Measurements from ENCODE around the gene CRTAC1. TPM values are rescaled to one million over a fixed set of nuclear protein-coding genes. Genes with fewer than 3 reads are reported as not detected.

CRTAC1 gene
- total and polyA plus RNA-seq, 4 donors = 0.14 to 0.33 (median 0.26) TPM

DNA sequence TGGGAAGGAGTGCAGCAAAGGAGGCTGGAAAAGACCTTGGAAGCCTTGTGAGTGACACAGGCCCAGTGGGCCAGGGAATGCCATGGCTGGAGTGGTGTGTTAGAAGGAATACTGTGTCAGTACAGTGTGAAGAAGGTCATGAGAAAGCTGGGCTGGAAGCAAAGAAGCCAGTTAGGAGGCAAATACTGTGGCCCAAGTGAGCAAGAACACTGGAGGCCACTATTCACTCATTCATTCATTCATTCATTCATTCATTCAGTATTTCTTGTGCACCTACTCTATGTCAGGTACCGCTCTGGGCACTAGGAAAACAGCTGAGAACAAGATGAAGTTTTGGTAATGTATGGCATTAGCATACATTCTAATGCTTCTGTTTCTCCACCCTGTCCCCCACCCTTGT is 9.6 kb downstream of the CRTAC1 start (continued):
- TF ChIP-seq EGR1 (IDR thresholded peaks at IDR 0.05; ENCODE audit: low read depth in 2 of 2) (no peak), NR2F2 (IDR thresholded peaks at IDR 0.05) (no peak), HNF4G (IDR thresholded peaks at IDR 0.05) (no peak)
- TF ChIP-seq, protein P1, sequence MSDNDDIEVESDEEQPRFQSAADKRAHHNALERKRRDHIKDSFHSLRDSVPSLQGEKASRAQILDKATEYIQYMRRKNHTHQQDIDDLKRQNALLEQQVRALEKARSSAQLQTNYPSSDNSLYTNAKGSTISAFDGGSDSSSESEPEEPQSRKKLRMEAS (IDR thresholded peaks at IDR 0.05) = no peak

DNA sequence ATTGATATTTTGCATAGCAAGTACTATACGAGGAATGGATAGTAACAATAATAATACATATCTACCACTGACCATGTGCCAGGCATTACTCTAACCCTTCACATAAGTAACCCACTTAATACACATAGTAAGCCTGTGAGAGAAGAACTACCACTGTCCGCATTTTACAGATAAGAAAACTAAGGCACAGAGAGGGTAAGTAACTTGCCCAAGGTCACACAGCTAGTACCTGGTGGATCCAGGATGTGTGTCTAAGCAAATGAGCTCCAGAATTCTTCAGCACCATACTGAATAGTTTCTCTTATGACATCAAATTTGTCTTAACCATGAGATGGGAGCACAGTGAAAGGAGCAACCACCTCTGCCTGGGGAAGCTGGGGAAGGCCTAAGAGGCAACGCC is 10.2 kb downstream of the CRTAC1 start:
- Histone ChIP-seq H3K36me3 (ENCODE audit: control insufficient read depth in 4 of 4, insufficient read depth in 3 of 4, low read depth in 1 of 4, low read length in 3 of 4) (no peaks in the 10 kb centered on the region), H3K27ac (ENCODE audit: low read depth in 1 of 2, low read length in 2 of 2) (no peak overlapping the region), H3K4me3 (ENCODE audit: low read depth in 1 of 3, low read length in 3 of 3) (no peak overlapping the region), H3K27me3 (ENCODE audit: control insufficient read depth in 4 of 4, insufficient read depth in 4 of 4, low read length in 3 of 4) (peaks cover 0 to 4% (median 1%) of the 10 kb centered on the region in 4 donors), H3K9me3 (ENCODE audit: control insufficient read depth in 4 of 4, low read length in 3 of 4) (no peaks in the 10 kb centered on the region), H3K9ac (ENCODE audit: low read depth in 1 of 2, low read length in 2 of 2) (no peak overlapping the region), H3K4me1 (ENCODE audit: control insufficient read depth in 4 of 4, insufficient read depth in 4 of 4, low read length in 3 of 4) (no peaks in the 10 kb centered on the region)
- no peak for DNase-seq (ENCODE audit: low spot score)
- whole genome bisulfite sequencing = 88% methylated on average over 3 of the region's 3 CpGs
- TF ChIP-seq FOXA1 (IDR thresholded peaks at IDR 0.05) (no peak), SP1 (IDR thresholded peaks at IDR 0.05) (no peak), GABPA (IDR thresholded peaks at IDR 0.05 in 1 of 2, conservative IDR thresholded peaks at IDR 0.05 in 1 of 2) (no peak), RXRA (IDR thresholded peaks at IDR 0.05) (no peak), HNF4G (IDR thresholded peaks at IDR 0.05) (no peak), FOXA2 (IDR thresholded peaks at IDR 0.05) (no peak), RAD21 (IDR thresholded peaks at IDR 0.05) (no peak), NR2F2 (IDR thresholded peaks at IDR 0.05) (no peak), EGR1 (IDR thresholded peaks at IDR 0.05; ENCODE audit: low read depth in 2 of 2) (no peak), HNF4A (conservative IDR thresholded peaks at IDR 0.05) (no peak), TAF1 (conservative IDR thresholded peaks at IDR 0.05) (no peak)
- TF ChIP-seq, protein P2, sequence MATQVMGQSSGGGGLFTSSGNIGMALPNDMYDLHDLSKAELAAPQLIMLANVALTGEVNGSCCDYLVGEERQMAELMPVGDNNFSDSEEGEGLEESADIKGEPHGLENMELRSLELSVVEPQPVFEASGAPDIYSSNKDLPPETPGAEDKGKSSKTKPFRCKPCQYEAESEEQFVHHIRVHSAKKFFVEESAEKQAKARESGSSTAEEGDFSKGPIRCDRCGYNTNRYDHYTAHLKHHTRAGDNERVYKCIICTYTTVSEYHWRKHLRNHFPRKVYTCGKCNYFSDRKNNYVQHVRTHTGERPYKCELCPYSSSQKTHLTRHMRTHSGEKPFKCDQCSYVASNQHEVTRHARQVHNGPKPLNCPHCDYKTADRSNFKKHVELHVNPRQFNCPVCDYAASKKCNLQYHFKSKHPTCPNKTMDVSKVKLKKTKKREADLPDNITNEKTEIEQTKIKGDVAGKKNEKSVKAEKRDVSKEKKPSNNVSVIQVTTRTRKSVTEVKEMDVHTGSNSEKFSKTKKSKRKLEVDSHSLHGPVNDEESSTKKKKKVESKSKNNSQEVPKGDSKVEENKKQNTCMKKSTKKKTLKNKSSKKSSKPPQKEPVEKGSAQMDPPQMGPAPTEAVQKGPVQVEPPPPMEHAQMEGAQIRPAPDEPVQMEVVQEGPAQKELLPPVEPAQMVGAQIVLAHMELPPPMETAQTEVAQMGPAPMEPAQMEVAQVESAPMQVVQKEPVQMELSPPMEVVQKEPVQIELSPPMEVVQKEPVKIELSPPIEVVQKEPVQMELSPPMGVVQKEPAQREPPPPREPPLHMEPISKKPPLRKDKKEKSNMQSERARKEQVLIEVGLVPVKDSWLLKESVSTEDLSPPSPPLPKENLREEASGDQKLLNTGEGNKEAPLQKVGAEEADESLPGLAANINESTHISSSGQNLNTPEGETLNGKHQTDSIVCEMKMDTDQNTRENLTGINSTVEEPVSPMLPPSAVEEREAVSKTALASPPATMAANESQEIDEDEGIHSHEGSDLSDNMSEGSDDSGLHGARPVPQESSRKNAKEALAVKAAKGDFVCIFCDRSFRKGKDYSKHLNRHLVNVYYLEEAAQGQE (IDR thresholded peaks at IDR 0.05) = no peak
- TF ChIP-seq, protein P3, sequence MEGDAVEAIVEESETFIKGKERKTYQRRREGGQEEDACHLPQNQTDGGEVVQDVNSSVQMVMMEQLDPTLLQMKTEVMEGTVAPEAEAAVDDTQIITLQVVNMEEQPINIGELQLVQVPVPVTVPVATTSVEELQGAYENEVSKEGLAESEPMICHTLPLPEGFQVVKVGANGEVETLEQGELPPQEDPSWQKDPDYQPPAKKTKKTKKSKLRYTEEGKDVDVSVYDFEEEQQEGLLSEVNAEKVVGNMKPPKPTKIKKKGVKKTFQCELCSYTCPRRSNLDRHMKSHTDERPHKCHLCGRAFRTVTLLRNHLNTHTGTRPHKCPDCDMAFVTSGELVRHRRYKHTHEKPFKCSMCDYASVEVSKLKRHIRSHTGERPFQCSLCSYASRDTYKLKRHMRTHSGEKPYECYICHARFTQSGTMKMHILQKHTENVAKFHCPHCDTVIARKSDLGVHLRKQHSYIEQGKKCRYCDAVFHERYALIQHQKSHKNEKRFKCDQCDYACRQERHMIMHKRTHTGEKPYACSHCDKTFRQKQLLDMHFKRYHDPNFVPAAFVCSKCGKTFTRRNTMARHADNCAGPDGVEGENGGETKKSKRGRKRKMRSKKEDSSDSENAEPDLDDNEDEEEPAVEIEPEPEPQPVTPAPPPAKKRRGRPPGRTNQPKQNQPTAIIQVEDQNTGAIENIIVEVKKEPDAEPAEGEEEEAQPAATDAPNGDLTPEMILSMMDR (IDR thresholded peaks at IDR 0.05; ENCODE audit: low read depth, low read length, missing input control) = no peak
- TF ChIP-seq, protein P4, sequence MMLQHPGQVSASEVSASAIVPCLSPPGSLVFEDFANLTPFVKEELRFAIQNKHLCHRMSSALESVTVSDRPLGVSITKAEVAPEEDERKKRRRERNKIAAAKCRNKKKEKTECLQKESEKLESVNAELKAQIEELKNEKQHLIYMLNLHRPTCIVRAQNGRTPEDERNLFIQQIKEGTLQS (IDR thresholded peaks at IDR 0.05) = no peak
- TF ChIP-seq, protein P5, sequence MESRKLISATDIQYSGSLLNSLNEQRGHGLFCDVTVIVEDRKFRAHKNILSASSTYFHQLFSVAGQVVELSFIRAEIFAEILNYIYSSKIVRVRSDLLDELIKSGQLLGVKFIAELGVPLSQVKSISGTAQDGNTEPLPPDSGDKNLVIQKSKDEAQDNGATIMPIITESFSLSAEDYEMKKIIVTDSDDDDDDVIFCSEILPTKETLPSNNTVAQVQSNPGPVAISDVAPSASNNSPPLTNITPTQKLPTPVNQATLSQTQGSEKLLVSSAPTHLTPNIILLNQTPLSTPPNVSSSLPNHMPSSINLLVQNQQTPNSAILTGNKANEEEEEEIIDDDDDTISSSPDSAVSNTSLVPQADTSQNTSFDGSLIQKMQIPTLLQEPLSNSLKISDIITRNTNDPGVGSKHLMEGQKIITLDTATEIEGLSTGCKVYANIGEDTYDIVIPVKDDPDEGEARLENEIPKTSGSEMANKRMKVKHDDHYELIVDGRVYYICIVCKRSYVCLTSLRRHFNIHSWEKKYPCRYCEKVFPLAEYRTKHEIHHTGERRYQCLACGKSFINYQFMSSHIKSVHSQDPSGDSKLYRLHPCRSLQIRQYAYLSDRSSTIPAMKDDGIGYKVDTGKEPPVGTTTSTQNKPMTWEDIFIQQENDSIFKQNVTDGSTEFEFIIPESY (IDR thresholded peaks at IDR 0.05) = no peak

Data from liver (tissue), 9 donors.